LoVo (cell line): ENCODE results near the gene COL11A2.
"Not testable (repeated sequence)": the region's sequence is repeated elsewhere in the genome, so short reads cannot be mapped to it uniquely, and the experiment has no call there.

Experiments
- DNase-seq: peaks from one replicate; pipeline ENCODE4 v3.0.0-alpha.2; 2016; ENCODE audit warnings: low spot score

The COL11A2 gene

DNA sequence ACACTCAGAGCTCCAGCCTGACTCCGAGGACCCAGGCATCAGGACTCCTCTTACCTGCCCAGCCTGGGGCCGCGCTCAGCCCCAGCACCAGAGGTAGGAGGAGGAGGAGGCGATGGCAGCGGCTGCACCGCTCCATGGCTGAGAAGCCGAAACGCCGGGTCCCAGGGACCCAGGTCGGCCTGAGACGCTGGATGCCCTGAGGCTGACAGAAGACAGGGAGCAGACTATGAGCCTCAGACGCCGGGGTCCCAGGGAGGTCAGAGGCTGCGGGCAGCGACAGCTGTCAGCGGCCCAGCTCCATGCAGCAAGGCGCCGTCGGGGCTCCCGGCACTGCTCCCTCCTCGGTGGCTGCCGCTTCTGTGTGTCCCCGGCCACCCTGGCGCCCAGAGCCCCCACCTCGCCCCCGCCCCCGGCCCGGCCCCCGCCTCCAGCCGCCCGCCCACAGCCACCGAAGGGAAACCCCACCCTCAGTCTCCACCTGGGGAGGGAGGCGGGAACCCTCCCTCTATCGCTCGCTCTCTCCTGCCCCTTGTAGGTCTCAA, at the start of gene COL11A2:
TSS of gene COL11A2 (minus strand) at position 363 of the 542 bp plus-strand sequence. CDS start at position 136, 227 bp downstream.
- no peak for DNase-seq

DNA sequence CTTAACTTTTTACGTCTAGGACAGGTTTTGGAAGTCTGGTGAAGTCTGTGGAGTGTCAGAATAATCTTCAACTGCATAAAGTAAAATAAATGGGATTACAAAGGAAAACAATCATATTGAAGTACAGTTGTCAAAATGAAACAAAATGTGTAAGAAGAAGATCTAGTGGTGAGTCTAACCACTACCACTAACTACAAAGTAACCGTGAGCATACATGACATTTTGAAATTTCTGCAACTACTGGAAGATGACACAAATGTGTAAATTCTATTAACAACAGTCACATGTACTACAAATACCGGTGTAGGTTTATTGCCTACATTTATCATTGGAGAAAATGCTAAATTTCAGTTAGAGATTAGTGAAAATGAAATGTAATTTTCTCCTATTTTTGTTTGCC, 49.7 kb upstream of the COL11A2 start:
- DNase-seq: no peak

DNA sequence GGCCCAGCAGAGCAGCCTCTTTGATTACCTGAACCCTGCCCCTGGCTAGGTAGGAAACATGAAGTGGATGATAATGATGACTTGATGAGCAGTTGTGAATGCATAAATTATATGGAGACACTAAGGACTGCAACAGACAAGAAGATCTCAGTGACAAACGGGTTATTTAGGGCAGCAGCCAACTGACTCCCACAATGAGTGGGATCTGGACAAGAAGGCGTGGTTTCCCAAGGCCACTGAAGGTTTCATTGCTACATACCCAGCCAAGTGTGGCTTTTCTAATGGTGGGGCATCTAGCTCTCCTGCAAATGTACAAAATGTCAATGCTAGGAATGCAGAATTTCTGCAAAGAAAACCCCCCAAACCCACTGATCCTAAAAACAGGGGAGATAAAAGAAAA, 45.5 kb upstream of the COL11A2 start:
- DNase-seq: no peak

DNA sequence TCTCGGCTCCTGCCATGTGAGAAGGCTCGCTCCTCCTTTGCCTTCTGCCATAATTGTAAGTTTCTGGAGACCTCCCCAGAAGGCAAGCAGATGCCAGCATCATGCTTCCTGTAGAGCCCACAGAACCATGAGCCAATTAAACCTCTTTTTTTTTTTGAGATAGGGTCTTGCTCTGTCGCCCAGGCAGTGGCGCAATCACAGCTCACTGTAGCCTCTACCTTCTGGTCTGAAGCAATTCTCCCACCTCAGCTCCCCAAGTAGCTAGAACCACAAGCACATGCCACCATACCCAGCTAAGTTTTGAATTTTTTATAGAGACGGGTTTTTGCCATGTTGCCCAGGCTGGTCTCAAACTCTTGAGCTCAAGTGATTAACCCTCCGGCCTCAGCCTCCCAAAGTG, 44.6 kb upstream of the COL11A2 start:
- no peak for DNase-seq

DNA sequence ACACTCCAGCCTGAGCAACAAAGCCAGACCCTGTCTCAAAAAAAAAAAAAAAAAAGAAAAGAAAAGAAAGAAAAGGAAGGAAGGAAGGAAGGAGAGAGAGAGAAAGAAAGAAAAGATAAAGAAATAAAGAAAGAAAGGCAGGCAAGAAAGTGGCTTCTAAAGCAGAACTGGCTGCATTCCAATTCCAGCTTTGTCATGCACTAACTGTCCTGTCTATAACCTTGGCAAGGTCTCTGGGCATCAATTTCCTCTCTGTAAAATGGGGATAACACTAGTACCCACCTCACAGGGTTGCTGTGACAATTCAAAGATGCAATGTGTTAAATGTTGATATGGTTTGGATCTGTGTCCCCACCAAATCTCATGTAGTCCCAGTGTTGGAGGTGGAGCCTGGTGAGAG, 44.1 kb upstream of the COL11A2 start:
- DNase-seq: no peak

DNA sequence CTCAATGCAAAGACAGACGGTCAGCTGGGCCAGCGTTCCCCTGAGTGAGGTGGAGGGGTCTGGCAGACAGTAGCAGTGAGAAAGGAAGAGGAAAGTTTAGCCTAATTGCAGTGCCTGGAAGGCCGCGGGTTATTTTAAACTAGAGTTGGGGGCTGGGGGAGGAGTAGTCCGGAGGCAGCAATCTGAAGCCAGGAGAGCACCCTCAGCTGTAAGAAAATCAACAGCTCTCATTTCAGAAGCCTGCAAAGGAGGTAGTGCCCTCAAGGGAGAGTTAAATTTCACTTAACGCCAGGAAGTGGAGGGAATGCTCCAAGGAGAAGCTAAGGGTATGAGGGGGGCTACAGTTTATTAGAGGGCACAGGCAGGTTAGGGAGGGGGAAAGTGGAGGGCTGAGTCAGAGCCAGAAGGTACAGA, 43.0 kb upstream of the COL11A2 start:
- no peak for DNase-seq

DNA sequence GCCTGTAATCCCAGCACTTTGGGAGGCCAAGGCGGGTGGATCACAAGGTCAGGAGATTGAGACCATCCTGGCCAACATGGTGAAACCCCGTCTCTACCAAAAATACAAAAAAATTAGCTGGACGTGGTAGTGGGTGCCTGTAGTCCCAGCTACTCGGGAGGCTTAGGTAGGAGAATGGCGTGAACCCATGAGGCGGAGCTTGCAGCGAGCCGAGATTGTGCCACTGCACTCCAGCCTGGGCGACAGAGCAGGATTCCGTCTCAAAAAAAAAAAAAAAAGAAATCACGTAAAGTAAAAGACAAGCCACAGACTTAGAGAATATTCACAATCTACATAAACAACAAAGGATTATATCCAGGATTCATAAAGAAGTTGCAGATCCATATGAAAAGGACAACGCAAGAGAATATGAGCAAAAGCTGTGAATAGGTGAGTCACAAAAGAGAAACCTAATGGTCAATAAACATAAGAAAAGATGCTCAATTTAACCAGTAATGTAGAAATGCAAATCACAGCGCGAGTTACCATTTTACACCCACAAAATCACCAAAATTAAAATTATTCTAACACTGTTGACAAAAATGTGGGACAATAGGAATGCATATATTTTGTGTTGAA, 34.3 kb upstream of the COL11A2 start:
- DNase-seq: not testable (repeated sequence)

DNA sequence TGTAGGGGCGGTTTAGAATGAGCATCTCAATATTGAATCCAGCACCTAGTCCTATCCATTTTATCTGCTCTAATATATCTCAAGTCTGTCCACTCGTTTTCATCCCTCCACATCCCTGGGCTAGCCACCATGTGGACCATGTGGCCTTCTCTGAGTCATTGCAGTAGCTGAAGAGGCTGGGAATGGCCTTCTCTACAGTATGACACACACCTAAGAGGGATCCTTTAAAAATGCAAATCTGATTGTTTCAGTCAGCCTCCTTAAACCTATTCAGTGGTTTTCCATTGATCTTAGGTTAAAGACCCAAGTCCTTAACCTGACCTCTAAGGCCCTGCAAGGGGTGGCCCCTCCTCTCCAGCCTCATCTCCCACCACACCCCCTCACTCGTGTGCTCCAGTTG, 25.4 kb upstream of the COL11A2 start:
- DNase-seq: no peak

DNA sequence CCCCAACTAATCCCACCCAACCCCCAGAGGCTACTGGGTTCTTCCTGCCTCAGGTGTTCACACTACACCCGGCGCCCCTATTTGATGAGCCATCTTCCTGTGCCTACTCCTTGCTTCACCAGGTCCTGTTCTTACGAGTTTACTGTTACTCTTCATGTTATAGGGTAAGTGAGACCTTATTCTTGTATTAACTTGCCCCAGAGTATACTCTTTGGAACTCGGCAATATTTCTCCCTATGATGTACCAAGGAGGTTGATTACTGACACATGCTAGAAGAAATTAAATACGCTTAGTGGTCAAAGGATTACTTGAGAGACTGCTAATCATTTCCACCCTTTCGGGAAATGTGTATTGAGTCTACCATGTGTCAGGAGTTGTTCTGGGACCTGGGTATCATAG, 25.0 kb upstream of the COL11A2 start:
- no peak for DNase-seq

DNA sequence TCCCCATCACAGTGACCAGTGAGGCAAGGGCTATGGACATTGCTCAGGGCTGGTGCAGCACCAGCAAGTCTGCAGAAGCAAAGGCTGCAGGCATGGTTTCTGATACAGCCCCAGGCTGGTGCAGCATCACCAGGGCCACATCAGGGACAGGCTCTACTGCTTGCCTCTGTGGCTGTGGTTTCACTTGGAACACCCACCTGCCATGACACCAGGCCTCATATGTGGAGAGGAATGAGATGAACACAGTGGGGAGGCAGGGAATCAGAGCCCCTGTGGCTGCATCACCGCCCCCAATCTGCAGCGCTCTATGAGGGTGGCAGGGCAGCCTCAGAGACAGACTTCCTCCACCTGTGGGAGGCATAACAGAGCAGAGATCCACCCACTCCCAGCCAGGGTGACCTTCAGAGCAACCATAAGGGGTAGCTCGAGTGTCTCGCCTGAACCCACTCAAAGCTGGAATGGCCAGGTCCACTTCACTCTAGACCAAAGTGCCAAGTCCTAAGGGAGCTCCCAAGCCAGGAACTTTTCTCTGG, 23.9 kb upstream of the COL11A2 start:
- no peak for DNase-seq

DNA sequence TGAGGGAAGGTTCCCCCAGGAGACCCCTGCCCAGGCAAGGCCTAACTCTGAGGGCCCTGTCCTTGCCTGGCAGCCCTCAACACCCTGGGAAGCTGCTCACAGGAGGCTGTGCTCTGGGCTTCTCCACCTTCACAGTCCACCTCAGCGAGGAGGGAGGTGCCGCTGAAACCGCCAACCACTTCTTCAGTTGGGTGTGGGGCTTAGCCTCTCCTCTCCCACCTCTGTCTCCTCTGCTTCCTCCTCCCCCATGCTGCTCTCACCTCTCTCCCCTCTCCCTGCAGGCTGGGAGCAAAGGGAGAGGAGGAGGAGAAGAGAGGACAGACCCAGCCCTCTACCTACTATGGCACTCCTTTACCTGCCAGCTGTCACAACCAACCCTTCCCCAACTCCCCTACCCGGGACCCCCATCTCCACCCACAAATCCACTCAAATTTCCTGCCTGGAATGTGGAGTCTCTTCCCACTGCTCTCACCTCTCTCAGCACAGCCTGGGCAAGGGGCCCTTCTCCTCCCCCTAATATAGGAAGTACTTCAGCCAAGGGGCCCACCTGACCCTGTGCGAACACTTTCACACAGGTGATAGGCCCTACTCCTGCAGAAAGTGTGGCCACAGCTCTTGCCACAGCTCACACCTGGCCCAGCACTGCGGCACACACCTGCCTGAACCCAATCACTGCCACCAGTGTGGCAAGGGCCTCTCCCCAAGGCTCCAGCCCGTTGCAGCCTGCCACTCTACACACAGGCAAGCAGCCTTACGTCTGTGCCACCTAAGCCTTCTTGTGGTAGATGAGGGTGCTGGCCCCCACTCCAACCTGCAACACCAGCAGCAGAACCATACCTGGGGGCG, 23.2 kb upstream of the COL11A2 start:
- DNase-seq: no peak

DNA sequence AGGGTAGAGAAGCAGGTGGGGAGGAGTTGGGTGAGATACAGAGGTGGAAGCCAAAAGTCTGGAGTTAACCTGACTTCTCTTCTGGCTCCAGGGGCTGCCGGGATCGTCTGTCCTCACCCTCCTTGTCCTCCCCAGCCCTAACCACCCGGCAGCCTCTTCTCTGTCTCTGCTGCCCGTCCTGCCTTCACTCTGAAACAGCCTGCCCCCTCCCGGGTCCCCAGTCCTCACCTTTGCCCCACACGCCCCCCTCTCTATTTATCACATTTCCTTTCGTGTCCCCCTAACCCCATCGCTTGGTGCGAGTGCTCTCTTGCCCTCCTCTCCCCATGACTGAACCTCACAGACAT, 21.7 kb upstream of the COL11A2 start:
- DNase-seq: no peak

DNA sequence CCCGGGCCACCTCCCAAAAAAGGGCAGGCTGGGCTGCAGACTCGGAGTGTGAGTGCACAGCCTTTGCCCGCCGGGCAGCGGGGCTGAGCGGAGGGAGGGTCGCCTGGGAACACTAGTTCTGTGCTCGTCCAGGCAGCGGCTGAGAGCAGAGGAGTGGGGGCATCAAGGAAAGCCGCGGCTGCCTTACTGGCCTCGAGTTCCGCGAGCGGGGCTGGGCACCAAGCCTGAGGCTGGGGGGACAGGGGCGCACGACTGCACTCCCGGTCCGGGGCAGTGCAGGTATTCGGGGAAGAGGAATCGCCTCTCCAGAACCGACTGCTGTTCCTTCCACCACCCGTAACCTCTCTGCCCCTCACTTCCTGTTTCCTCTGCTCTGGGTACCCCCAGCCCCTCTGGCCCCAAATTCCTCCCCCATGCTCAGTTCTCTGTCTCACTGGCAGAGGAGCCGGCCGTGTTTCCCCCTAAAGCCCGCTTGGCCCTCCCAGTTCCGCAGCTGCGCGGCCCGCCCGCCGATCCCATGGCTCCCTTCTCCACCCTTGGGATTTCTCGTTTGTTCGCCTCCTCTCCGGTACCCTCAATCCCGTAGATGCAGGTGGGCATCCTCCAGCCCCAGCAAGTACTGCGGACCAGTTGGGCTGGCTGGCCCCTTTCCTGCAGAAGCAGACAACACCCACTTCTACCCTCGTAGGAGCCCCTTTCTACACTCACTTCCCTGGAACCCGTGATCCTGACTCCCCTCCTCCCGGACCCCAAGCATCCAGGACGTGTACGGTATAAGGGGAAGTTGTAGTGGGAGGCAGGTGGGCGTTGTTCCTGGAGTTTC, 21.1 kb upstream of the COL11A2 start:
- DNase-seq: no peak

DNA sequence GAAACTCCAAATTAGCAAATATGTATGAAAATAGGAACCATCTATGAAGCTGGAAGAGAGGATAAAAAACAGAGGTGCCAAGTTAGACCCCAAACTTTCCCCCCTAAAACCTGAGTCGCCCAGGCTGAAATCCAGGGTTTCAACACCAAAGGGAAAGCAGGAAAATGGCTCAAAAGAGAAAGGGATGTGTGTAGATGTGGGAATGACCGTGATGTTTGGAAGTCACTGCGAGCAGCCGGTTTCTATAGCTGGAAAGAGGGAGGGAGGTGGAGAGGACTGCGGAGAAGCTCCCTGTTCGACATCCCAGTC, 20.5 kb upstream of the COL11A2 start:
- DNase-seq: no peak

DNA sequence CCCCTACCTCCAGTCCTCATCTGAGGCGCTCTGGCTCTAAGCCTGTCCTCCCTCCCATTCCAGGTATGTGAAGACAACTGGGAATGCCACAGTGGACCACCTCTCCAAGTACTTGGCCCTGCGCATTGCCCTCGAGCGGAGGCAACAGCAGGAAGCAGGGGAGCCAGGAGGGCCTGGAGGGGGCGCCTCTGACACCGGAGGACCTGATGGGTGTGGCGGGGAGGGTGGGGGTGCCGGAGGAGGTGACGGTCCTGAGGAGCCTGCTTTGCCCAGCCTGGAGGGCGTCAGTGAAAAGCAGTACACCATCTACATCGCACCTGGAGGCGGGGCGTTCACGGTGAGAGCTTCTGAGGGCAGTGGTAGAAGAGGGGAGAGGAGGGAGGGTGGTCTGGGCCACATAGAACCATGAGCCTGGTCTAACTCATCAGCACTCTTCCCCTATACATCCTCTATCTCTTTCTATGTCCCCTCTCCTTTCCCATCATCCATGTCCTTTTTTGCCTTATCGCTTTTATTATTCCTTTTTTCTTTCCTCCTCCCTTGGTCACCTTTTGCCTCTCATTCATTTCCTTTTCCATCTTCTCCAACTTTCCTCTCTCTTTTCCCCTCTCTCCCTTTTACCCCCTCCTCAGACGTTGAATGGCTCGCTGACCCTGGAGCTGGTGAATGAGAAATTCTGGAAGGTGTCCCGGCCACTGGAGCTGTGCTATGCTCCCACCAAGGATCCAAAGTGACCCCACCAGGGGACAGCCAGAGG, 19.6 kb upstream of the COL11A2 start:
- no peak for DNase-seq

DNA sequence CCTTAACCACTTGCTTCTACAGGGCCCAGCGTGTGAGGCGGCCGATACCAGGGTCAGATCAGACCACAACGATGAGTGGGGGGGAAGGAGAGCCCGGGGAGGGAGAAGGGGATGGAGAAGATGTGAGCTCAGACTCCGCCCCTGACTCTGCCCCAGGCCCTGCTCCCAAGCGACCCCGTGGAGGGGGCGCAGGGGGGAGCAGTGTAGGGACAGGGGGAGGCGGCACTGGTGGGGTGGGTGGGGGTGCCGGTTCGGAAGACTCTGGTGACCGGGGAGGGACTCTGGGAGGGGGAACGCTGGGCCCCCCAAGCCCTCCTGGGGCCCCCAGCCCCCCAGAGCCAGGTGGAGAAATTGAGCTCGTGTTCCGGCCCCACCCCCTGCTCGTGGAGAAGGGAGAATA, 18.9 kb upstream of the COL11A2 start:
- no peak for DNase-seq

DNA sequence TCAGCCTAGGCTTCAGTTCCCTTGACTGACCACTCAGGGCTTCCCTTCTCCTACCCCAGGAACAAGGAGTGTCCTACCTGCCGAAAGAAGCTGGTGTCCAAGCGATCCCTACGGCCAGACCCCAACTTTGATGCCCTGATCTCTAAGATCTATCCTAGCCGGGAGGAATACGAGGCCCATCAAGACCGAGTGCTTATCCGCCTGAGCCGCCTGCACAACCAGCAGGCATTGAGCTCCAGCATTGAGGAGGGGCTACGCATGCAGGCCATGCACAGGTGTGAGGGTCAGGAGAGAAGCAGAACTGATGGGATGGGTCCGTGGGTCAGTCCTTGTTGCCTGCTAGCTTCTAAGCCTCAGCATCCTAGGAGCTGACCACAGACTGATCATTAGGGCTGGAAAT, 17.6 kb upstream of the COL11A2 start:
- no peak for DNase-seq

DNA sequence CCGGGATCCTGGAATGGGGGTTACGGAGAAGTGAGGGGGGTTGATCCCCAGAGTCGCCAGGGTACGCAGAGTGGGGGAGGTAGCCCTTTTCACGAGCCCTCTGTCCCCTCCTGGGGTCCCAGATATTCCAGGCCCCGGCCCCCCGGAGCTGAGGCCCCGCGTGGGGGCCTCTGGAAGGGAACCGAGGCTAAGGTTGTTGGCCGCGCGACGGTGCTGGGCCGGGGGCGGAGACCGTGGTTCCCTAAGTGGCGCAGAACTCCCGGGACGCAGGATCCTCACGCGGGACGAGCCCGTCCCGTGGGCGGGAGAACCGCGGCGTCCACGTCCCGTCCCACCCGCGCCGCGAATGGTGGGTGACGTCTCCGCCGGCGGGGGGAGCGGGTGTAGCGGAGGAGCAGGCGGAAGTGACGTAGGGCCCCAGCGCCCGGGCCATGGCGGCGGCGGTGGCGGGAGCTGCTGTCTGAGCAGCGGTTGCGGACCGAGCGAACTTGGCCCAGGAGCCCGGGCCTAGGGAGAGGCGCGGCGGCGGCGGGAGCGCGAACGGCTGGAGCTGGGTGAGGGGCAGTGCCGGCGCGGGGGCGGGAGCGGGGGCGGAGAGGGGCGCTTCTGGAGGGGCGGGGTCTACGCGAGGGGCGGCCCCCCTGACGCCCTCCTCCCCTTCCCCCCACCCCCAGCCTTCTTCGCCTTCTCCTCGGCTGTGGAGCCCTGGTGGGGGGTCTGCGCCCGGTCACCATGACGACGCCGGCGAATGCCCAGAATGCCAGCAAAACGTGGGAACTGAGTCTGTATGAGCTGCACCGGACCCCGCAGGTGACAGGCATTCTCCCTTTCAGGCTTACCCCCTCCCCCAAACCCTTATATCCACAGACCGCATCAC, 16.1 kb upstream of the COL11A2 start, which contains the start of gene RING1:
TSS of gene RING1 (plus strand) at position 410 of the 877 bp plus-strand sequence. CDS start at position 733, 323 bp downstream.
- DNase-seq: peak; percentile 80

DNA sequence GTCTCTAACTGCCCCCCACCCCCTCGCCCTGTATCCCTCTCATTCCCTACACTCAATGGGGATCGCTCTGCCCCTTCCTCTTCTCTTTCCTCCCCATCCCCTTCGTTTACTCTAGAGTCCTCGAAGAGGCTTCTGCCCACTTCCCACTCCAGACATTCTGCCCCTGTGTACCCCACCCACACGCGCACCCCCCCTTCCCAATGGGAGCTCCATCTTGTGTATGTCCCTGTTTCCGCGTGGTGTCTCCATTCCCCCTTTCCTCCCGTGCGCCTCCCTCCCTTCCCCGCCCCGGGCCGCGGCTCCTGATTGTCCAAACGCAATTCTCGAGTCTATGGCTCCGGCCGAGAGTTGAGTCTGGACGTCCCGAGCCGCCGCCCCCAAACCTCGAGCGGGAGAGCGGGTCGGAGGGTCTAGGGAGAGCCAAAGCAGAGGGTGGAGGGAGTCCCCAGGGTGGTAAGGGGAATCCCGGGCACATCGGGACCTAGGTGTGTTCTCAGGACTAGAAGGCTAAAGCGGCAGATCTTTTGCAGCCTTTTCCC, 15.4 kb upstream of the COL11A2 start:
- DNase-seq: peak; percentile 19

DNA sequence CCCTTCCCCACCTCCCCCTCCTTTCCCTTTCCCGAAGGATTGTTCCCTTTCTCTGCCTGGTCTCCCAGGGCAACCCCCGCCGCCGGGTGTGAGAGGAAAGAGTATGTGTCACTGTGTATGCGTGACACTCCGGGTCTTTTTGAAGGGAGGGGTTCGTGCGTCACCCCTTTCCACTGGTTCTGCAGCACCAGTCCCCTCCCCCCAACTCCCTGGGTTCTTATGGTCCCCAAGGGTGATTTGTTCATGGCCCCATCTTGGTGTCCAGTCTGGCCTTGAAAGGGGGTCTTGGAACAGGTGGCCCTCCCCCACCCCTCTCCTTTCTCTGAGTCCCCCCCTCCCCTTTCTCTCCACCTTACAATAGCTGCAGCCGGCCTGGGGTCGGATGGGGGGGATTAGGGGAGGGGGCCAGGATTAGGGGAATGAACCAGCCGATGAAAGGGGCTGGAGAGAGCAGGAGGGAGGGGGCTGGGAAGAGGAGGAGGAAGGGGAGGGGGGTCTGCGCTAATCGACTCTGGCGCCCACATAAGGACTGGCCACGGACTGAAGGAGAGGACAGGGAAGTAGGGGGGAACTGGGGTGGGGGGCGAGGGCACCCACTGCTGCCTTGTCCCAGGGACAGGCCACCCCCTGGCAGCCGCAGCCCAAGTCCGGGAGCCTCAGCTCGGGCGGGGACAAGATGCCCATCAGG, 14.7 kb upstream of the COL11A2 start:
- DNase-seq: no peak
